Measurements from ENCODE around the gene DNAJB12. TPM values are rescaled to one million over a fixed set of nuclear protein-coding genes. Genes with fewer than 3 reads are reported as not detected.
A peak's percentile ranks its signal among the peaks of the same experiment; 100 is the strongest.
"Not testable (repeated sequence)": the region's sequence is repeated elsewhere in the genome, so short reads cannot be mapped to it uniquely, and the experiment has no call there.

DNAJB12 gene
- total and polyA plus RNA-seq, 4 donors = 22.9 to 41.5 (median 36.2) TPM

GRCh38 chr10:72326665-72327603 lies 27.8 kb downstream of the DNAJB12 start:
- H3K9me3 ChIP-seq (ENCODE audit: control insufficient read depth, insufficient read depth, low read length); DNase-seq (ENCODE audit: low read depth in 4 of 6, low spot score in 6 of 6); H3K4me3 ChIP-seq (ENCODE audit: low read depth, low read length); H3K27me3 ChIP-seq (ENCODE audit: control insufficient read depth, insufficient read depth, low read length); H3K27ac ChIP-seq (ENCODE audit: low read depth, low read length); H3K36me3 ChIP-seq (ENCODE audit: control insufficient read depth, insufficient read depth, low read length): not testable (repeated sequence)
- peaks cover 61% of the 10 kb centered on the region for H3K4me1 ChIP-seq (ENCODE audit: control insufficient read depth, insufficient read depth, low read length)
- WGBS (ENCODE audit: insufficient coverage) = 75% methylated on average over 22 of the region's 32 CpGs

DNA sequence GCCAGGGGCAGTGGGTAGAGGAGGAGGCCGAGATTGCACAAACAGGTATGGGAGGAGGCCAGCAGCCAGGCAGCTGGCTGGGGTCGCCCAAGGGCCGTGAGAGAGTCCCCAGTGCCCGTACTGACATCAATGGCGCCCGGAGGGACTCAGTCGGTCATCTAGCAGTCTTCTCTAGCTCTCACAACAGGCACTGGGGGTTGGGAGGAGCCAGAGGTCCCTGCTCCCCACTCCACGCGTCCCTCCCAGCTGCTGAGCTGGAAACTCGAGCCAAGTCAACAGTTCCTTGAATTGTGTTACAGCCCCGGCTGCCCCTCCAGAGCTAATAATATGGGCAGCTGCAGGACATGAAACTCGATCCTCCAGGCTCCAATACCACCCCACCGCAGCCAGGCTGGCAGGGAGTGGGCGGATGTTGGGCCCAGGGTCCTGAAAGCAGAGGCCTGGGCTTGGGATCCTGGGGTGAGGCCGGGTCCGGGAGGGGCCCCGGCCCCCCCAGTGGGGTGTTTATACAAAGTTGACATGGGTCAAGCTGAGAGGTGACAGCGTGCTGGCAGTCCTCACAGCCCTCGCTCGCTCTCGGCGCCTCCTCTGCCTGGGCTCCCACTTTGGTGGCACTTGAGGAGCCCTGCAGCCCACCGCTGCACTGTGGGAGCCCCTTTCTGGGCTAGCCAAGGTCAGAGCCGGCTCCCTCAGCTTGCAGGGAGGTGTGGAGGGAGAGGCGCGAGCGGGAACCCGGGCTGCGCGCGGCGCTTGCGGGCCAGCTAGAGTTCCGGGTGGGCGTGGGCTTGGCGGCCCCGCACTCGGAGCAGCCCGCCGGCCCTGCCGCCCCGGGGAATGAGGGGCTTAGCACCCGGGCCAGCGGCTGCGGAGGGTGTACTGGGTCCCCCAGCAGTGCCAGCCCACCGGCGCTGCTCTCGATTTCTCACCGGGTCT lies 29.2 kb downstream of the DNAJB12 start:
- DNase-seq (ENCODE audit: low read depth in 4 of 6, low spot score in 6 of 6) = peak in 2 of 6 donors; percentile 66 to 84
- Histone ChIP-seq H3K4me1 (ENCODE audit: control insufficient read depth, insufficient read depth, low read length) (peaks cover 61% of the 10 kb centered on the region), H3K27ac (ENCODE audit: low read depth, low read length) (peak overlapping the region; percentile 80)

GRCh38 chr10:72323771-72324191 lies 30.9 kb downstream of the DNAJB12 start:
- H3K4me1 ChIP-seq (ENCODE audit: control insufficient read depth, insufficient read depth, low read length) = peaks cover 65% of the 10 kb centered on the region
- no peaks in the 10 kb centered on the region for H3K27me3 ChIP-seq (ENCODE audit: control insufficient read depth, insufficient read depth, low read length)
- DNase-seq (ENCODE audit: low read depth in 4 of 6, low spot score in 6 of 6) = no peak
- H3K27ac ChIP-seq (ENCODE audit: low read depth, low read length) = no peak overlapping the region
- 74% methylated on average over 7 of the region's 12 CpGs for WGBS (ENCODE audit: insufficient coverage)
- H3K36me3 ChIP-seq (ENCODE audit: control insufficient read depth, insufficient read depth, low read length) = peaks cover under 1% of the 10 kb centered on the region
- H3K9me3 ChIP-seq (ENCODE audit: control insufficient read depth, insufficient read depth, low read length) = no peaks in the 10 kb centered on the region
- H3K4me3 ChIP-seq (ENCODE audit: low read depth, low read length) = no peak overlapping the region

More for the DNA sequence above, 29.2 kb downstream of the DNAJB12 start:
- 73% methylated on average over 41 of the region's 49 CpGs for WGBS (ENCODE audit: insufficient coverage)
- not testable (repeated sequence) for H3K4me3 ChIP-seq (ENCODE audit: low read depth, low read length); H3K36me3 ChIP-seq (ENCODE audit: control insufficient read depth, insufficient read depth, low read length); H3K27me3 ChIP-seq (ENCODE audit: control insufficient read depth, insufficient read depth, low read length); H3K9me3 ChIP-seq (ENCODE audit: control insufficient read depth, insufficient read depth, low read length)

GRCh38 chr10:72323108-72323749 lies 31.5 kb downstream of the DNAJB12 start:
- Histone ChIP-seq H3K4me1 (ENCODE audit: control insufficient read depth, insufficient read depth, low read length) (peaks cover 62% of the 10 kb centered on the region), H3K9me3 (ENCODE audit: control insufficient read depth, insufficient read depth, low read length) (no peaks in the 10 kb centered on the region)

DNA sequence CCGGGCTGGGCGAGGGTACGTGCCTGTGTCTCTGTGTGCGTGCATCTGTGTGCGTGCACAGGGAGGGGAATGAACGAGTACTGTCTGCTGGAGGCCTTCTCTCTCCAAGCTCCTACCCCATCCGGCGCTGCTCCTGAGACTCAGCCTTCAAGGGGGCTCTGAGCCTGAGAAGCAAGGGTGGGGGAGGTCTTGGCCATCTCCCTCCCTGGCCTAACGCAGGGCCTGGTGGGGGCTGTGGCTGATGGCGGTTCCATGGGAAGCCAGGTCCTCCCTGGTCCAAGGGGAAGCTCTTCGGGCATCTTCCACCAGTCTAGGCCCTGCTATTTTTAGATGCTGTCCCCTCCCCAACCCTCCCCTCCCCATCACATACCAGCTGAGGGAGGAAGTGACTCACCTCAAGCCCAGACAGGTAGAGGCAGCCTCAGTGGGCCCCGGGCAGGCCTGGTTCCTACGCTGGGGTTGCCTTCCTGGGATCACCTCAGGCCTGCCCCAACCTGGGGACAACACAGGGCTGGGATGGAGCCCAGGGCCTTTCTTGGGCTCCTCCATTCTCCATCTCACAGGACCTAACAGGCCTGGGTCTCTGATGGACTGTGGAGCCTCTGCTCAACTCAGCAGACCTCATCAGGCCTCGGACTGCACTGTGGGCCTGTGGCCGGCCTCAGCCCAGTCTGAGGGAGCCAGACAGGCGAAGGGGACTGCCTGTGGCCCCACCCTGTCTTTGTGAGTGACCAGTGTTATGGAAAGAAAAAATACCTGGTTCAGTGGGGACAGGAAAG lies 32.2 kb downstream of the DNAJB12 start:
- 95% methylated on average over 12 of the region's 16 CpGs for WGBS (ENCODE audit: insufficient coverage)
- peaks cover 54% of the 10 kb centered on the region for H3K4me1 ChIP-seq (ENCODE audit: control insufficient read depth, insufficient read depth, low read length)

More at GRCh38 chr10:72323108-72323749, 31.5 kb downstream of the DNAJB12 start:
- Histone ChIP-seq H3K36me3 (ENCODE audit: control insufficient read depth, insufficient read depth, low read length) (no peaks in the 10 kb centered on the region), H3K27me3 (ENCODE audit: control insufficient read depth, insufficient read depth, low read length) (no peaks in the 10 kb centered on the region), H3K4me3 (ENCODE audit: low read depth, low read length) (no peak overlapping the region), H3K27ac (ENCODE audit: low read depth, low read length) (no peak overlapping the region)
- DNase-seq (ENCODE audit: low read depth in 4 of 6, low spot score in 6 of 6) = no peak
- 97% methylated on average over 10 of the region's 10 CpGs for WGBS (ENCODE audit: insufficient coverage)

DNA sequence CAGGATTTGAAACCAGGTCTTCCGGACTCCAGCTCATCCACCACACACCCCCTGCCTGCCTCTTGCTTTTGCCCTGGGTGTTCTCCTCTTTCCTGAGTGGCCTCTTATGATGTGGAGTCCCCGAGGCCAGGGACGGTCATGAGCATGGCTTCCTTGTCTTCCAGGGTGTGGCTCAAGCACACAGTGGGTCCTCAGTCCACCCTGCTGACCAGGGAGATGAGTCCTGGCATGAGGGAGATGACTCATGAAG lies 32.8 kb downstream of the DNAJB12 start:
- Histone ChIP-seq H3K4me1 (ENCODE audit: control insufficient read depth, insufficient read depth, low read length) (peaks cover 54% of the 10 kb centered on the region), H3K9me3 (ENCODE audit: control insufficient read depth, insufficient read depth, low read length) (no peaks in the 10 kb centered on the region)

More for the DNA sequence above, 32.2 kb downstream of the DNAJB12 start:
- Histone ChIP-seq H3K27ac (ENCODE audit: low read depth, low read length) (no peak overlapping the region), H3K9me3 (ENCODE audit: control insufficient read depth, insufficient read depth, low read length) (no peaks in the 10 kb centered on the region), H3K27me3 (ENCODE audit: control insufficient read depth, insufficient read depth, low read length) (no peaks in the 10 kb centered on the region), H3K36me3 (ENCODE audit: control insufficient read depth, insufficient read depth, low read length) (no peaks in the 10 kb centered on the region), H3K4me3 (ENCODE audit: low read depth, low read length) (no peak overlapping the region)
- peak in 1 of 6 donors; percentile 3 for DNase-seq (ENCODE audit: low read depth in 4 of 6, low spot score in 6 of 6)

GRCh38 chr10:72321248-72322029 lies 33.3 kb downstream of the DNAJB12 start:
- H3K27me3 ChIP-seq (ENCODE audit: control insufficient read depth, insufficient read depth, low read length) = no peaks in the 10 kb centered on the region
- no peak for DNase-seq (ENCODE audit: low read depth in 4 of 6, low spot score in 6 of 6)
- no peaks in the 10 kb centered on the region for H3K36me3 ChIP-seq (ENCODE audit: control insufficient read depth, insufficient read depth, low read length)
- H3K4me1 ChIP-seq (ENCODE audit: control insufficient read depth, insufficient read depth, low read length) = peaks cover 54% of the 10 kb centered on the region
- H3K9me3 ChIP-seq (ENCODE audit: control insufficient read depth, insufficient read depth, low read length) = no peaks in the 10 kb centered on the region
- H3K27ac ChIP-seq (ENCODE audit: low read depth, low read length) = no peak overlapping the region
- WGBS (ENCODE audit: insufficient coverage) = 55% methylated on average over 2 of the region's 13 CpGs
- H3K4me3 ChIP-seq (ENCODE audit: low read depth, low read length) = no peak overlapping the region

More for the DNA sequence above, 32.8 kb downstream of the DNAJB12 start:
- Histone ChIP-seq H3K4me3 (ENCODE audit: low read depth, low read length) (no peak overlapping the region), H3K27ac (ENCODE audit: low read depth, low read length) (no peak overlapping the region), H3K27me3 (ENCODE audit: control insufficient read depth, insufficient read depth, low read length) (no peaks in the 10 kb centered on the region), H3K36me3 (ENCODE audit: control insufficient read depth, insufficient read depth, low read length) (no peaks in the 10 kb centered on the region)
- DNase-seq (ENCODE audit: low read depth in 4 of 6, low spot score in 6 of 6) = no peak
- WGBS (ENCODE audit: insufficient coverage) = 100% methylated on average over 2 of the region's 3 CpGs

- no peaks in the 10 kb centered on the region for H3K27me3 ChIP-seq (ENCODE audit: control insufficient read depth, insufficient read depth, low read length)
- peaks cover 60% of the 10 kb centered on the region for H3K4me1 ChIP-seq (ENCODE audit: control insufficient read depth, insufficient read depth, low read length)
- peak in 2 of 6 donors; percentile 59 to 67 for DNase-seq (ENCODE audit: low read depth in 4 of 6, low spot score in 6 of 6)
- no peak overlapping the region for H3K4me3 ChIP-seq (ENCODE audit: low read depth, low read length)
- peak overlapping the region; percentile 54 for H3K27ac ChIP-seq (ENCODE audit: low read depth, low read length)
- no peaks in the 10 kb centered on the region for H3K9me3 ChIP-seq (ENCODE audit: control insufficient read depth, insufficient read depth, low read length)
- H3K36me3 ChIP-seq (ENCODE audit: control insufficient read depth, insufficient read depth, low read length) = no peaks in the 10 kb centered on the region
- 32% methylated on average over 8 of the region's 12 CpGs for WGBS (ENCODE audit: insufficient coverage)
Measured at GRCh38 chr10:72320676-72321247, 34.0 kb downstream of the DNAJB12 start.

All from spinal cord (tissue), 10 donors.